GM23248 (cell line): ENCODE results near the gene FAM156A.
"Not testable (repeated sequence)": the region's sequence is repeated elsewhere in the genome, so short reads cannot be mapped to it uniquely, and the experiment has no call there.

ENCODE experiments used
- EZH2 ChIP-seq: fragments of 200-600 bp; sonication (generic); IDR thresholded peaks from 2 replicates; pipeline ENCODE4 v1.6.1; 2018; ENCODE audit warnings: antibody characterized with exemption, mild to moderate bottlenecking; ENCODE audit not compliant: insufficient read depth, poor library complexity, severe bottlenecking
- EZH2phosphoT487 ChIP-seq: fragments of 200-600 bp; sonication (generic); IDR thresholded peaks from 2 replicates; pipeline ENCODE4 v1.6.1; 2018; ENCODE audit warnings: antibody characterized with exemption, moderate library complexity, mild to moderate bottlenecking, low read depth; ENCODE audit not compliant: insufficient read depth

DNA sequence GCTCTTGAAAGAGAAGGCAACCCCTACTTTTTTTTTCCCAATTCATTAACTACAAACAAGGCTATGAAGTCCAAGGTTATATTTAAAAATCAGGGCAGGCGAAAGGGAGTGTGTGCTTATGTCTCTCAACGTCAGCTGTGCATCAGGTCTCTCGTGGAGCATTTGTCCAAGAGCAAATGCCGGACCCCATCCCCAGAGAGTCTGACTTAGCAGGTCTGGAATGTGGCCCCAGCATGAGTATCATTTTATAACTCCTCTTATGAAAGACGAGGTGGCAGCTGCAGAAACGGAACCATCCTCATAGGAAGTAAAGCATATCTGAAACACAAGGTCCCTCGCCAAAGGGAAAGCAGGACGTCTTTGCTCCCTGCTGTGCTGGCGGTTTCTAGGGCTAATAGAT lies 44.6 kb downstream of the FAM156A start:
- TF ChIP-seq EZH2phosphoT487, EZH2: not testable (repeated sequence)
